Progenitor cell of endocrine pancreas (in vitro differentiated cells): Measurements from ENCODE around the gene SPATA31D4. TPM values are rescaled to one million over a fixed set of nuclear protein-coding genes. Genes with fewer than 3 reads are reported as not detected.
"Not testable (repeated sequence)": the region's sequence is repeated elsewhere in the genome, so short reads cannot be mapped to it uniquely, and the experiment has no call there.

Source experiments
- DNase-seq: peaks from one replicate; pipeline ENCODE4 v3.0.0; 2021; ENCODE audit warnings: low spot score; ENCODE audit not compliant: unreplicated experiment
- H3K27ac Mint-ChIP-seq: 2 replicates; pipeline ENCODE4 v1.8.0; 2021; ENCODE audit warnings: mild to moderate bottlenecking, moderate library complexity, mixed read lengths
- H3K27me3 Mint-ChIP-seq: 2 replicates; pipeline ENCODE4 v1.8.0; 2021; ENCODE audit warnings: mixed read lengths
- H3K36me3 Mint-ChIP-seq: 2 replicates; pipeline ENCODE4 v1.8.0; 2022; ENCODE audit warnings: mixed read lengths; ENCODE audit not compliant: insufficient read depth
- H3K4me1 Mint-ChIP-seq: 2 replicates; pipeline ENCODE4 v1.8.0; 2021; ENCODE audit warnings: low read depth, mixed read lengths
- H3K4me3 Mint-ChIP-seq: 2 replicates; pipeline ENCODE4 v1.8.0; 2021; ENCODE audit warnings: low read depth, mild to moderate bottlenecking, moderate library complexity, mixed read lengths
- H3K9me3 Mint-ChIP-seq: 2 replicates; pipeline ENCODE4 v1.8.0; 2021; ENCODE audit warnings: low read depth, mixed read lengths
- total RNA-seq: library from RNA; stranded (reverse); gene quantifications from 2 replicates; pipeline ENCODE4 v1.2.1, GENCODE V29; 2021
- TF ChIP-seq, protein P1 (sequence below): fragments of 200-600 bp; sonication (generic); IDR thresholded peaks from one replicate; pipeline ENCODE4 v1.5.0; 2021; ENCODE audit warnings: antibody characterized with exemption, mild to moderate bottlenecking; ENCODE audit not compliant: unreplicated experiment

Gene SPATA31D4
- total RNA-seq, 1 donor from 2014 or later = not detected

DNA sequence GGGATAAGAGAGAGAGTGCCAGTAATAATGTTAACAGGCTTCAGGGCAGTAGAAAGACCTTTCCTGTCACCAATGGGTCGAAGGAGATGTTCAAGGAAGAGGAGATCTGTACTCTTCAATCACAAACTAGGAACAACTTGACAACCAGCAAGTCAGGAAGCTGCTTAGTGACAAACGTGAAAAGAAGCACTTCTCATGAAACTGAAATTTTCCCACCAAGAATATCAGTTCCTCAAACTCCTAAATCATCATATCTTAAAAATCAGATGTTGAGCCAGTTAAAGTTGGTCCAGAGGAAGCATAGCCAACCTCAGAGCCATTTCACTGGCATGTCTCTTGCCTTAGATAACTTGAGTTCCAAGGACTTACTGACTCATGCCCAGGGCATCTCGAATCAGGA, 20.4 kb downstream of the SPATA31D4 start:
- not testable (repeated sequence) for H3K36me3 Mint-ChIP-seq, H3K9me3 Mint-ChIP-seq, H3K4me1 Mint-ChIP-seq

DNA sequence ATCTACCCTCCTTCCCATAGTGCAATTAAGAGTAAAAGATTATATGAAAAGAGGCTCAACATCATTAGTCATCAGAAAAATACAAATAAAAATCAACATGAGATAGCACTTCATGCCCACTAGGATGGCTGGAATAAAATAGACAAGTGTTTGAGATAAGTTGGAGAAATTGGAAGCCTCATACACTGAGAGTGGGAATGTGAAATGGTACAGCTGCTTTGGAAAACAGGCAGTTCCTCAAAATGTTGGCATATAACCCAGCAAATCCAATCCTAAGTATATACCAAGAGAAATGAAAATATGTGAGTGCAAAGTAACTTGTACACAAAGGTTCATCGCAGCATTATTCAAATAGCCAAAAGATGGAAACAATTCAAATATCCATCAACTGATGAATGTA, 24.9 kb downstream of the SPATA31D4 start:
- TF ChIP-seq, protein P1, sequence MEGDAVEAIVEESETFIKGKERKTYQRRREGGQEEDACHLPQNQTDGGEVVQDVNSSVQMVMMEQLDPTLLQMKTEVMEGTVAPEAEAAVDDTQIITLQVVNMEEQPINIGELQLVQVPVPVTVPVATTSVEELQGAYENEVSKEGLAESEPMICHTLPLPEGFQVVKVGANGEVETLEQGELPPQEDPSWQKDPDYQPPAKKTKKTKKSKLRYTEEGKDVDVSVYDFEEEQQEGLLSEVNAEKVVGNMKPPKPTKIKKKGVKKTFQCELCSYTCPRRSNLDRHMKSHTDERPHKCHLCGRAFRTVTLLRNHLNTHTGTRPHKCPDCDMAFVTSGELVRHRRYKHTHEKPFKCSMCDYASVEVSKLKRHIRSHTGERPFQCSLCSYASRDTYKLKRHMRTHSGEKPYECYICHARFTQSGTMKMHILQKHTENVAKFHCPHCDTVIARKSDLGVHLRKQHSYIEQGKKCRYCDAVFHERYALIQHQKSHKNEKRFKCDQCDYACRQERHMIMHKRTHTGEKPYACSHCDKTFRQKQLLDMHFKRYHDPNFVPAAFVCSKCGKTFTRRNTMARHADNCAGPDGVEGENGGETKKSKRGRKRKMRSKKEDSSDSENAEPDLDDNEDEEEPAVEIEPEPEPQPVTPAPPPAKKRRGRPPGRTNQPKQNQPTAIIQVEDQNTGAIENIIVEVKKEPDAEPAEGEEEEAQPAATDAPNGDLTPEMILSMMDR = no peak
- Mint-ChIP-seq H3K27ac (no peak overlapping the region), H3K4me3 (no peak overlapping the region), H3K4me1 (peaks cover 2% of the 10 kb centered on the region), H3K27me3 (peaks cover 27% of the 10 kb centered on the region), H3K9me3 (peaks cover 26% of the 10 kb centered on the region), H3K36me3 (peaks cover 11% of the 10 kb centered on the region)
- DNase-seq = no peak

More for the DNA sequence above, 20.4 kb downstream of the SPATA31D4 start:
- not testable (repeated sequence) for H3K4me3 Mint-ChIP-seq, H3K27ac Mint-ChIP-seq, DNase-seq
- peaks cover 27% of the 10 kb centered on the region for H3K27me3 Mint-ChIP-seq

DNA sequence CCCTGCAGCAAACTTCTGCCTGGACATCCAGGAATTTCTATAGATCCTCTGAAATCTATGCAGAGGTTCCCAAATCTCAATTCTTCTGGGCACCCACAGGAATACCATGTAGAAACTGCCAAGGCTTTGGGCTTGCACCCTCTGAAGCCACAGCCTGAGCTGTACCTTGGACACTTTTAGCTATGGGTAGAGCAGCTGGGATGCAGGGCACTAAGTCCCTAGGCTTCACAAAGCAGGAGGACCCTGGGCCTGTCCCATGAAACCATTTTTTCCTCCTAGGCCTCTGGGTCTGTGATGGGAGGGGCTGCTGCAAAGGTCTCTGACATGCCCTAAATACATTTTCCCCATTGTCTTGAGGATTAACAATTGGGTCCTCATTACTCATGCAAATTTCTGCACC, 27.4 kb downstream of the SPATA31D4 start:
- TF ChIP-seq, protein P1 = no peak
- peaks cover 9% of the 10 kb centered on the region for H3K27me3 Mint-ChIP-seq
- no peak overlapping the region for H3K27ac Mint-ChIP-seq
- H3K4me1 Mint-ChIP-seq = peaks cover 2% of the 10 kb centered on the region
- no peak for DNase-seq
- peaks cover 11% of the 10 kb centered on the region for H3K36me3 Mint-ChIP-seq
- peaks cover 26% of the 10 kb centered on the region for H3K9me3 Mint-ChIP-seq
- no peak overlapping the region for H3K4me3 Mint-ChIP-seq

DNA sequence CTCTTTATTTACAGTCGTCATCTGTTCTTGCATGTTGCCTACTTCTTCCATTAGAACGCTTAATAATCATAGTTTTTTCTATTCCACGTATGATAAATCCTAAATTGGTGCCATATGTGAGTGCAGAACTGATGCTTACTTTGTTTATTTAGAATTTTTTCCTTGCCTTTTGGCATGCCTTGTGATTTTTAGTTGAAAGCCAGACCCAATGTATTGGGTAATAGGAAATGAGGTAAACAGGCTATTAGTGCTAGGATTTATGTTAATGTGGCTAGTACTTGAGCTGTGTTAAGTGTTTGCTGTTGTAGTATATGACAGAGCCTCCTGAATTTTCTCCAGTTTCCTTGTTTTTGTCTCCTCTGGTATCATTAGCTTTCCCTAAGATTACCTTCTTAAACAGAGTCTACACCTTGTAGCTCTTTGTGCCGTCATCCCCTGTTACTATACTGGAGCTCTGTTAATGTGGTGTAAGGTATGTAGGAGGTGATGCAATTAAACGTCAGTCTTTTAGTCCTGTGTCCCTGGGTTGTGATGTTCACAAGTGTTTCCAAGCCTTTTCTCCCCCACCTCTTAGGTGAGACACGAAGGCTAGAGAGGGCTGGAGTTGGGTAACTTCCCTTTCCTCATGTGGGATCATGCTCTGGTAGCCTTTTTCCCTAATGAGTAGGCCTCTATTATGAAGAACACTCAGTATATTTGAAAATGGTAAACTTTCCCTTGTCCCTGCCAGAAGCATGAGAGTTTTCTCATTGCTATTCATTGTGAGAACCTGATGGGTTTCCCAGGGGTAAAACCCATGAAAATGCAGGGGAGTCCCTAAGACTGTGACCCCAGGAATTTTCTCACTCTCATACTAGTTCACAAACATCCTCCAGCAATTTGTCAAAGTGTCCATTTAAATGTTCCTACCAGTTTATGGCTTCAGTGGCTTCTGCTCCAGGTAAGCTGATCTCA, 36.3 kb downstream of the SPATA31D4 start:
- Mint-ChIP-seq H3K9me3 (peaks cover 17% of the 10 kb centered on the region), H3K27ac (no peak overlapping the region), H3K4me3 (no peak overlapping the region), H3K27me3 (peaks cover 3% of the 10 kb centered on the region), H3K4me1 (no peaks in the 10 kb centered on the region), H3K36me3 (peaks cover 1% of the 10 kb centered on the region)
- TF ChIP-seq, protein P1 = no peak
- DNase-seq = no peak

DNA sequence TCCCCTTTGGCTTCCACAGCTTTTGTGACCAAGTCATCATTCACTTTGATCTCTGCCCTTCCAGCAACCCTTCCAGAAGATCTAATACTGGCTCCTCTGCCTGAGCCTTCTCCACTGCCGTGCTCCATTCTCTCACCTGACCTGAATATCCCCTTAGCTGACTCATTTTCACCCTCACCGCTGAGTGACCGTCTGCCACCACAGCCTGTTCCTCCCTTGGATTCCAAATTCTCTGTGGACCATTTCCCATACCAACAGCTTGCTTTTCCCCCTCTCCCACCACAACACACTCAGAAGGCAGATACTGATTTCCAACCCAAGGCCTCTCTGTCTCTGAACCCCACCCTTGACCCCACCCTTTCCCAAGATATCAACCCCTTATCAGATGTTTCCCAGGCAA, 39.8 kb downstream of the SPATA31D4 start:
- Mint-ChIP-seq H3K27me3 (peaks cover 3% of the 10 kb centered on the region), H3K27ac (no peak overlapping the region), H3K4me1 (no peaks in the 10 kb centered on the region), H3K4me3 (no peak overlapping the region), H3K9me3 (peaks cover 18% of the 10 kb centered on the region), H3K36me3 (peaks cover 1% of the 10 kb centered on the region)
- DNase-seq = no peak
- TF ChIP-seq, protein P1 = no peak

DNA sequence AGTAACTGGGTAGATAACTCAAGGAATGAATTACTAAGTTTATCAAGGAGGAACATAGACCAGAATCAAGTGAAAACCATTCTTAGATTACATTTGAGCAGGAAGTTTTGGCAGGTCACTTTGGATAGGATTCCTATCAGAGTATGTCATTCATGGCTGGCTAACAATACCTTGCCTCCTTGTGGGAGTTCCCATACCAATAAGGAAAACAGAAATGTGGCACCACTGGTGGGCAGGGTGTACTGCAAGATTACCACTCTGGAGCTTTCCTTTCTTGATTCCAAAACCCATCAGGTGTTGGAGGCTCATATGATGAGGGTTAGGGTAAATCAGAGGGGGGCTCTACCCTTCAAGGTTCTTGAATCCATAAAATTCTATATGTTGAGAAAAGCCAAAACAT, 41.7 kb downstream of the SPATA31D4 start:
- no peaks in the 10 kb centered on the region for H3K4me1 Mint-ChIP-seq
- H3K9me3 Mint-ChIP-seq = peaks cover 15% of the 10 kb centered on the region
- H3K36me3 Mint-ChIP-seq = peaks cover 1% of the 10 kb centered on the region
- no peak for DNase-seq
- TF ChIP-seq, protein P1 = no peak
- no peak overlapping the region for H3K4me3 Mint-ChIP-seq
- no peak overlapping the region for H3K27ac Mint-ChIP-seq
- H3K27me3 Mint-ChIP-seq = peaks cover 3% of the 10 kb centered on the region
